ACC112 (cell line): Measurements from ENCODE around the gene KASH5.
"Not testable (repeated sequence)": the region's sequence is repeated elsewhere in the genome, so short reads cannot be mapped to it uniquely, and the experiment has no call there.

Source experiments
- H2AFZ ChIP-seq: fragments of 200-600 bp; sonication (generic); one replicate; pipeline ENCODE4 v1.6.0; 2017; ENCODE audit warnings: antibody characterized with exemption, low read length; ENCODE audit not compliant: unreplicated experiment
- H3K27ac ChIP-seq: fragments of 200-600 bp; sonication (generic); 2 replicates; pipeline ENCODE4 v1.5.1; 2014; ENCODE audit warnings: low read depth, mild to moderate bottlenecking, antibody characterized with exemption, low read length, moderate library complexity
- H3K27me3 ChIP-seq: fragments of 200-600 bp; sonication (generic); 2 replicates; pipeline ENCODE4 v1.6.1; 2014; ENCODE audit warnings: mild to moderate bottlenecking, antibody characterized with exemption, low read length, moderate library complexity, mixed read lengths; ENCODE audit not compliant: insufficient read depth
- H3K36me3 ChIP-seq: fragments of 200-600 bp; sonication (generic); 2 replicates; pipeline ENCODE4 v1.6.1; 2016; ENCODE audit warnings: mild to moderate bottlenecking, antibody characterized with exemption, low read length, moderate library complexity, mixed read lengths; ENCODE audit not compliant: insufficient read depth
- H3K4me1 ChIP-seq: fragments of 200-600 bp; sonication (generic); one replicate; pipeline ENCODE4 v1.6.1; 2016; ENCODE audit warnings: low read length, mixed read lengths; ENCODE audit not compliant: insufficient read depth, unreplicated experiment, control insufficient read depth
- H3K4me3 ChIP-seq: fragments of 200-600 bp; sonication (generic); 2 replicates; pipeline ENCODE4 v1.5.1; 2014; ENCODE audit warnings: mild to moderate bottlenecking, low read depth, low read length
- H3K79me2 ChIP-seq: fragments of 200-600 bp; sonication (generic); one replicate; pipeline ENCODE4 v1.6.0; 2016; ENCODE audit warnings: low read length; ENCODE audit not compliant: control insufficient read depth, unreplicated experiment, insufficient read depth

Gene KASH5

GRCh38 chr19:49439836-49440235 lies 51.8 kb downstream of the KASH5 start:
- H3K4me3 ChIP-seq: no peak overlapping the region
- no peaks in the 10 kb centered on the region for H3K36me3 ChIP-seq
- H3K4me1 ChIP-seq: no peaks in the 10 kb centered on the region
- no peaks in the 10 kb centered on the region for H3K79me2 ChIP-seq
- no peak overlapping the region for H2AFZ ChIP-seq
- peaks cover 45% of the 10 kb centered on the region for H3K27me3 ChIP-seq
- H3K27ac ChIP-seq: no peak overlapping the region

- Histone ChIP-seq H2AFZ (no peak overlapping the region), H3K27me3 (peaks cover 45% of the 10 kb centered on the region), H3K27ac (no peak overlapping the region), H3K36me3 (no peaks in the 10 kb centered on the region), H3K4me3 (no peak overlapping the region), H3K4me1 (no peaks in the 10 kb centered on the region), H3K79me2 (no peaks in the 10 kb centered on the region)
Observed at GRCh38 chr19:49440439-49441209, 52.6 kb downstream of the KASH5 start.

- peak within 1 kb of the TSS; percentile 84 for H3K4me3 ChIP-seq
Observed at GRCh38 chr19:49441210-49441959, 53.3 kb downstream of the KASH5 start, which contains the start of gene SLC17A7. TSS of gene SLC17A7 (minus strand) at chr19:49441527. CDS start at chr19:49441379, 148 bp downstream.

GRCh38 chr19:49441960-49442350 lies 53.9 kb downstream of the KASH5 start:
- H3K27me3 ChIP-seq: peaks cover 45% of the 10 kb centered on the region
- no peaks in the 10 kb centered on the region for H3K4me1 ChIP-seq
- H2AFZ ChIP-seq: no peak overlapping the region
- no peak overlapping the region for H3K27ac ChIP-seq
- H3K79me2 ChIP-seq: no peaks in the 10 kb centered on the region
- H3K36me3 ChIP-seq: no peaks in the 10 kb centered on the region
- H3K4me3 ChIP-seq: peak overlapping the region; percentile 84

More at GRCh38 chr19:49441210-49441959, 53.3 kb downstream of the KASH5 start, which contains the start of gene SLC17A7:
- Histone ChIP-seq H3K27me3 (peaks cover 45% of the 10 kb centered on the region), H3K79me2 (no peaks in the 10 kb centered on the region), H3K36me3 (no peaks in the 10 kb centered on the region), H3K27ac (no peak within 1 kb of the TSS), H2AFZ (peak within 1 kb of the TSS; percentile 33), H3K4me1 (no peaks in the 10 kb centered on the region)

GRCh38 chr19:49442354-49442753 lies 54.3 kb downstream of the KASH5 start:
- H3K79me2 ChIP-seq: no peaks in the 10 kb centered on the region
- peak overlapping the region; percentile 84 for H3K4me3 ChIP-seq
- no peaks in the 10 kb centered on the region for H3K4me1 ChIP-seq
- peak overlapping the region; percentile 33 for H2AFZ ChIP-seq
- peaks cover 45% of the 10 kb centered on the region for H3K27me3 ChIP-seq
- no peak overlapping the region for H3K27ac ChIP-seq
- H3K36me3 ChIP-seq: no peaks in the 10 kb centered on the region

- H3K27me3 ChIP-seq: peaks cover 42% of the 10 kb centered on the region
- peak overlapping the region; percentile 84 for H3K4me3 ChIP-seq
- no peaks in the 10 kb centered on the region for H3K4me1 ChIP-seq
- H2AFZ ChIP-seq: peak overlapping the region; percentile 74
- H3K79me2 ChIP-seq: no peaks in the 10 kb centered on the region
- no peaks in the 10 kb centered on the region for H3K36me3 ChIP-seq
- H3K27ac ChIP-seq: no peak overlapping the region; the same call in 1 of the 2 replicates
Observed at GRCh38 chr19:49442771-49443365, 54.8 kb downstream of the KASH5 start.

- H2AFZ ChIP-seq: peak overlapping the region; percentile 74
- H3K27ac ChIP-seq: no peak overlapping the region; the same call in 1 of the 2 replicates
Observed at GRCh38 chr19:49443366-49444099, 55.5 kb downstream of the KASH5 start.

GRCh38 chr19:49444100-49444700 lies 56.2 kb downstream of the KASH5 start:
- not testable (repeated sequence) for H3K4me3 ChIP-seq, H3K79me2 ChIP-seq, H2AFZ ChIP-seq, H3K36me3 ChIP-seq, H3K4me1 ChIP-seq, H3K27ac ChIP-seq
- H3K27me3 ChIP-seq: peaks cover 28% of the 10 kb centered on the region

More at GRCh38 chr19:49443366-49444099, 55.5 kb downstream of the KASH5 start:
- Histone ChIP-seq H3K79me2 (no peaks in the 10 kb centered on the region), H3K27me3 (peaks cover 35% of the 10 kb centered on the region), H3K36me3 (no peaks in the 10 kb centered on the region), H3K4me1 (no peaks in the 10 kb centered on the region), H3K4me3 (peak overlapping the region; percentile 84)

GRCh38 chr19:49445997-49446396 lies 57.9 kb downstream of the KASH5 start:
- no peak overlapping the region for H3K4me3 ChIP-seq
- no peaks in the 10 kb centered on the region for H3K36me3 ChIP-seq
- H3K79me2 ChIP-seq: peaks cover 8% of the 10 kb centered on the region
- no peak overlapping the region for H2AFZ ChIP-seq
- no peak overlapping the region for H3K27ac ChIP-seq
- peaks cover 10% of the 10 kb centered on the region for H3K27me3 ChIP-seq
- peaks cover 3% of the 10 kb centered on the region for H3K4me1 ChIP-seq
